Measurements from ENCODE around the gene PPFIA3.

- TF ChIP-seq, protein P1, sequence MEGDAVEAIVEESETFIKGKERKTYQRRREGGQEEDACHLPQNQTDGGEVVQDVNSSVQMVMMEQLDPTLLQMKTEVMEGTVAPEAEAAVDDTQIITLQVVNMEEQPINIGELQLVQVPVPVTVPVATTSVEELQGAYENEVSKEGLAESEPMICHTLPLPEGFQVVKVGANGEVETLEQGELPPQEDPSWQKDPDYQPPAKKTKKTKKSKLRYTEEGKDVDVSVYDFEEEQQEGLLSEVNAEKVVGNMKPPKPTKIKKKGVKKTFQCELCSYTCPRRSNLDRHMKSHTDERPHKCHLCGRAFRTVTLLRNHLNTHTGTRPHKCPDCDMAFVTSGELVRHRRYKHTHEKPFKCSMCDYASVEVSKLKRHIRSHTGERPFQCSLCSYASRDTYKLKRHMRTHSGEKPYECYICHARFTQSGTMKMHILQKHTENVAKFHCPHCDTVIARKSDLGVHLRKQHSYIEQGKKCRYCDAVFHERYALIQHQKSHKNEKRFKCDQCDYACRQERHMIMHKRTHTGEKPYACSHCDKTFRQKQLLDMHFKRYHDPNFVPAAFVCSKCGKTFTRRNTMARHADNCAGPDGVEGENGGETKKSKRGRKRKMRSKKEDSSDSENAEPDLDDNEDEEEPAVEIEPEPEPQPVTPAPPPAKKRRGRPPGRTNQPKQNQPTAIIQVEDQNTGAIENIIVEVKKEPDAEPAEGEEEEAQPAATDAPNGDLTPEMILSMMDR (IDR thresholded peaks at IDR 0.05), result no peak
- TF ChIP-seq POLR2A (IDR thresholded peaks at IDR 0.05), result no peak
Observed at GRCh38 chr19:49120325-49120683, 960 bp downstream of the PPFIA3 start.

Measured in esophagus squamous epithelium (tissue), 4 donors.